Retina (tissue), 1 donor: ENCODE data around the gene EPRS1.
"Not testable (repeated sequence)": the region's sequence is repeated elsewhere in the genome, so short reads cannot be mapped to it uniquely, and the experiment has no call there.

Experiments
- DNase-seq: peaks from one replicate; pipeline ENCODE4 v3.0.0-alpha.2; 2016

The EPRS1 gene

GRCh38 chr1:220046052-220046930, at the start of gene EPRS1:
Gene EPRS1, minus strand, starts transcription at chr1:220046505. Its CDS starts 117 bp downstream, at chr1:220046388.
- DNase-seq = peak; percentile 97

- peak; percentile 91 for DNase-seq
Measured at GRCh38 chr1:220094016-220094911, 48.0 kb upstream of the EPRS1 start, which contains the start of gene IARS2. Gene IARS2, plus strand, starts transcription at chr1:220094132. Its CDS starts 85 bp downstream, at chr1:220094217.

- DNase-seq = no peak
Measured at GRCh38 chr1:220093361-220094015, 47.2 kb upstream of the EPRS1 start.

DNA sequence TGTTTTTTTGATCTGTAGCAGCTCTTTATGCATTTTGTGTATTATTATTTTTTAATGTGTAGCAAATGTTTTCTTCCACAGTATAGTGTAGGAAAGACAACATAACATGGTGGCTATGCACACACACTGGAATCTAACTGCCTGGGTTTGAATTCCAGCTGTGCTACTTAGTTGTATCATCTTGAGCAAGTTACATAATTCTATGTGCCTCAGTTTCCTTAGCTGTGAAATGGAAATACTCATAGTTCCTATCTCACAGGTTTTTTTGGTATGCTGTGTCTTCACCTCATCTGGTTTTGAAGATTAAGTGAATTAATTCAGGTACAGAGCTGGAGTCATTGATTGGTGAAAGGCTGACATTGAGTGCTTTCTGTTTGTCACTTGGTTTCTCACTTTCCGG, 46.4 kb upstream of the EPRS1 start:
- no peak for DNase-seq

- DNase-seq = peak; percentile 90
Measured at GRCh38 chr1:220089650-220090556, 43.6 kb upstream of the EPRS1 start, which contains the start of gene BPNT1. Gene BPNT1, minus strand, starts transcription at chr1:220089788. Its CDS starts 9,942 bp downstream, at chr1:220079846.

- not testable (repeated sequence) for DNase-seq
Measured at GRCh38 chr1:220086261-220086686, 40.0 kb upstream of the EPRS1 start.

- DNase-seq = no peak
Measured at GRCh38 chr1:220084460-220084859, 38.2 kb upstream of the EPRS1 start.

DNA sequence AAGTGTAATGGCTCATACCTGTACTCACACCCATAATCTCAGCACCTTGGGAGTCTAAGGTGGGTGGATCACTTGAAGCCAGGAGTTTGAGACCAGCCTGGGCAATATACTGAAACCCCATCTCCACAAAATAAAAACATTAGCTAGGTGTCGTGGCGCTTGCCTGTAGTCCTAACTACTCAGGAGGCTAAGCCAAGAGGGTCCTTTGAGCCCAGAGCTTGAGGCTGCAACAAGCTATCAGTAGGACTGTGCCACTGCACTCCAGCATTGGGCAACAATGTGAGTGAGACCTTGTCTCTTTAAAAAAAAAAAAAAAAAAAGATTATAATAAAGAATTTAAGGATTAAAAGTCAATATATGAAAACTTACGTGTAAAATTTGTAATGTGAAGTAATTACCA, 31.6 kb upstream of the EPRS1 start:
- no peak for DNase-seq

- DNase-seq = no peak
Measured at GRCh38 chr1:220076861-220077762, 30.8 kb upstream of the EPRS1 start.

- DNase-seq = no peak
Measured at GRCh38 chr1:220067269-220068204, 21.2 kb upstream of the EPRS1 start.

GRCh38 chr1:220062629-220063028, 16.3 kb upstream of the EPRS1 start:
- no peak for DNase-seq

GRCh38 chr1:220060876-220061275, 14.6 kb upstream of the EPRS1 start:
- DNase-seq = no peak

- no peak for DNase-seq
Measured at GRCh38 chr1:220056374-220056773, 10.1 kb upstream of the EPRS1 start.

GRCh38 chr1:220045356-220046051, 801 bp downstream of the EPRS1 start:
- DNase-seq = peak; percentile 3

GRCh38 chr1:220044678-220045355, 1.5 kb downstream of the EPRS1 start:
- no peak for DNase-seq

DNA sequence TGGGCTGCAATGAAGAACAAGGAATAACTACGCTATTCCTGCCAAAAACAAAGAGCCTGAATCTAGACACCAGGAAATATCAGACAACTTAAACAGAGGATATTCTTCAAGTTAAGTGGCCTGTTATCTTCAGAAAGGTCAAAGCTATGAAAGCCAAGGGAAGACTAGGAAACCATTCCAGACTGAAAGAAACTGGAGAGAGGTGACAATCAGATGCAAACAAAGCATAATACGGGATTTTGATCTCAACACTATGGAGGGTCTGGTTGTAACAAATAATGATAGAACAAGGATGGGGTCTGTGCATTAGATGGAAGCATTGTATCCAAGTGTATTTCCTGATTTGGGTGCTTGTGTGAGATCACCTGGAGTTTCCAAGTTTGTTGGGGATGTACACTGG, 2.7 kb downstream of the EPRS1 start:
- DNase-seq = no peak

DNA sequence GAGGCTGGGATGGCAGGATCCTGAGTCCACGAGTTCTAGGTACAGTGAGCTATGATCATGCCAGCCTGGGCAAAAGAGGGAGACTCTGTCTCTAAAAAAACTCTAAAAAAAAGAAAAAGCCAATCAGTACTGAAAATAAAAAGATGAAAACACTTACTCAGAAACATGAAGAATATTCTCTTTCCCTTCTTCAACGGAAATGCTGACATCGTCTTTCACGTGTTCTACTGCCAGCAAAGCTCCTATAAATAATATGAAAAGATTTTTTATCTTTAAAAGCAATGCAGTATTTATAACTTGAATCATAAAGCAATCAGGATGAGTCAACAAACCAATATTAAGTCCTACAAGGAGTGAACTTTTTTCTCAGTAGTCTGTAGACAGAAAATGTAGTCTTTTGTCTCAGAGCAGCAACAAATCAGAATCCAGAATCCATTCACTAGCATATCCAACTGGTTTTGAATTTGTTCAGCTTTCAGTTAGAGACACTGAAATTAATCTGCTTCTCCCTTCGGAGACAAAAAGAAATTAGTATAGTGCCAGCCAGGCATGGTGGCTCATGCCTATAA, 6.2 kb downstream of the EPRS1 start:
- no peak for DNase-seq

DNA sequence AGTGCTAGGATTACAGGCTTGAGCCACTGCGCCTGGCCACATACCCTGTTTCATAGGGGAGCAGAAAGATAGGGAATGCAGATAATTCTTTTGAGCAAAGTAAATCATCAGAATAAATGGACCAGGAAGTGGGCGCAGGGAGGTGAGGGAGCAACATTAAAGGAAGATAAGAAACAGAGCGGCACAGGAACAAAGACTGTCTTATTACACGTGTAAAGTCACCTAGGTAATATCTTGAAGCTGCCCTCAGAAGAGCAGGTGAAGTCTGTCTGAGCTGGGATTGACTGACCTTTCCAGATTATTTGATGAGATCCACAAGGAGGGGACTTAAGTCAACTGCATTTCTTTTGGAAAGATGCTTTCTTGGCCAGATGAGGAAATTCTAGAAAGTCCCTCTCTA, 7.7 kb downstream of the EPRS1 start:
- no peak for DNase-seq
